Measurements from ENCODE around the gene TNIK. TPM values are rescaled to one million over a fixed set of nuclear protein-coding genes. Genes with fewer than 3 reads are reported as not detected.

The TNIK gene
- total RNA-seq, 1 experiment from 2014 or later = 10.4 TPM

DNA sequence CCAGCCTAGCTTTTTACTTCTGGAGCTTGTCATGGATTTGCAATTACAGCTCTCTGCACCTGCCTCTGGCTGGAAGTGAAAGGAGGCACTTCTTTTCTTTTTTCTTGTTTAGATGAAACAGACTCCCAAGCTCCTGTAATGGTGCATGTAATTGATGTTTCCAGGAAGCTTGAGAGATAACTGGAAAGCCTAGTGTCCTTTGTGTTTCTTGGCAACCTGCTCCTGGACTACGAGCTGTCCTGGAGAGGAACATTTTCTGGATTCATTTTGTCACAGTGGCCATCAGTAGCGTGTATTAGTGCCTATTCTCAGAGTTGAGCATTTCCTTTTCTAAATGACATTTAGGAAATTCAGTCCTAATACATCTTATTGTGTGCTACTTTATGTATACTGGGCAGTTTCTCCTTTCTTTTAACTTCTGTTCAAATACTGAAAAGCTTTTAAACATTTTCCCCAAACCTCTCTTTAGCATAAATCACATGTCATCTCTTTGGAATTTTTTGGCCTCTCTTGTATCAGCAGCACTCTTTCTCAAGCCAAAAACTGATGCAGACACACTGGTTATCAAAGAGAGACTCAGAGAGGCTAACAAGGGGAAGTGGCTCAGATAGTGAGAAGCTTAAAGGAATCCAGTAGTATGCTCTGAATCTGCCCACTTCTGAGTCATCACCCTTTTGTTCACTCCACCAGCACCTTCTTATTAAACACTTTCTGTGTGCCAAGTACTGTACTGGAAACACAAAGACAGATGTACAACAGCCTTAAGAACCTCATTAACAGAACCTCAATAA lies 371.0 kb downstream of the TNIK start:
- DNase-seq (ENCODE audit: low read depth, low spot score) = peak; percentile 14
- in situ Hi-C loops (cut with HindIII; ENCODE audit: low pct_unique_long_range_greater_than_20kb, low sequenced_read_pairs) = no loop called here

- DNase-seq (ENCODE audit: low read depth, low spot score) = no peak
Observed at GRCh38 chr3:171088496-171088895, 371.7 kb downstream of the TNIK start.

DNA sequence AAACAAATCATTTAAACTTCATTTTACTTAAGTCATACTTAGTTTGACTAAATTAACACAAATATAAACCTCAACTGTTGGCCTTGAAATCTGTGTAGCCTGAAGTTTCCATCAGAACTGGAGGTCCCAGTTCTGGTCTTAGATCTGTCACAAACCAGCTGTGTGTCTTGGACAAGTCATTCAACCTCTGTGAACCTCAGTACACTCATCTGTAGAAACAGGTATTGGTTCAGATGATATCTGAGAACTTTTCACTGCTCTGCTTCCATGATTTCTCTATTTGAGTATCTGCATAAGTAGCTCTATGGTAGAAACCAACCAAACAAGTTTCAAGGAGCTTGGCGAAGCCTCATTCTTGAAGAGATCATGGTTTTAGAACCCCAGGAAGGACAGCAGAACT lies 373.3 kb downstream of the TNIK start:
- in situ Hi-C loops (cut with HindIII; ENCODE audit: low pct_unique_long_range_greater_than_20kb, low sequenced_read_pairs) = no loop called here
- DNase-seq (ENCODE audit: low read depth, low spot score) = no peak

More at GRCh38 chr3:171088496-171088895, 371.7 kb downstream of the TNIK start:
- in situ Hi-C loops (cut with HindIII; ENCODE audit: low pct_unique_long_range_greater_than_20kb, low sequenced_read_pairs) = no loop called here

GRCh38 chr3:171077261-171077660 lies 382.9 kb downstream of the TNIK start:
- in situ Hi-C loops (cut with HindIII; ENCODE audit: low pct_unique_long_range_greater_than_20kb, low sequenced_read_pairs) = no loop called here
- DNase-seq (ENCODE audit: low read depth, low spot score) = no peak

GRCh38 chr3:171072432-171072831 lies 387.8 kb downstream of the TNIK start:
- no peak for DNase-seq (ENCODE audit: low read depth, low spot score)
- in situ Hi-C loops (cut with HindIII; ENCODE audit: low pct_unique_long_range_greater_than_20kb, low sequenced_read_pairs) = no loop called here

- in situ Hi-C loops (cut with HindIII; ENCODE audit: low pct_unique_long_range_greater_than_20kb, low sequenced_read_pairs) = no loop called here
- DNase-seq (ENCODE audit: low read depth, low spot score) = no peak
Observed at GRCh38 chr3:171068658-171069057, 391.5 kb downstream of the TNIK start.

DNA sequence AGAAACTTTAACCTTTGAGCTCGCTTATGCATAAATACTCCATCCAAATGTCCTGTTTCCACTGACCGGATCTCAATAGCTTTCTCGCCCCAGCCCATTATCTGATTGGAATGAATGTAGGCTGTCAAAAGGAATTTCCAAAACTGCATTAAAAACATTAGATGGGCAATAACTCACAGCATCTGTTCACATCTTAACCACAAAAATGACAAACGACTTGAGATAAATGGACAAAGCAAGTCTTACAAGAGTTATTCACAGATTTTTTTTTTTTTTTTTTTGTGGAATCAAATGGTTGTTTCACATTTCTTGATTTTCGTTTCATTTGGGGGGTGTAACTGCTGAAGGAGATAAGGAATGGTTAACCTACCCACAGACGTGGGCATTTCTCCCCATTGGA lies 394.0 kb downstream of the TNIK start:
- in situ Hi-C loops (cut with HindIII; ENCODE audit: low pct_unique_long_range_greater_than_20kb, low sequenced_read_pairs) = no loop called here

DNA sequence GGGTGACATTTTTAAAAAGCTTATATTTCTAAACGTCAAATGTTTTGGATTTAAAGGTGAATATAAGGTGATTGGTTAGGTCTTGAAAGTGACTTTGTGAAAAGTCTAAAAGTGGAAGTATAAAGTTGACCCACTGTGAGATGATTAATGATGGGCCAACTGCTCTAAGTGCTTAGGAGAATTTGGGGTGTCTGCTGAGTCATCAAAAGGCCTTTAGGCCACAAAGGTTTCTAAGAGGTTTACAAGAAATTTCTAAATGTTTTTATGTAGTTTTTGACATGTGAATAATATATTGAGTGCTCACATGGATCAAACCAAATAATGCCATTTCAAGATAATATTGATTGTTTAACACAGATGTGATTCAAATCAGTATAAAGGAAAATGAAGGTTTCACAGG lies 394.5 kb downstream of the TNIK start:
- in situ Hi-C loops (cut with HindIII; ENCODE audit: low pct_unique_long_range_greater_than_20kb, low sequenced_read_pairs) = no loop called here
- no peak for DNase-seq (ENCODE audit: low read depth, low spot score)

More for the DNA sequence above, 394.0 kb downstream of the TNIK start:
- DNase-seq (ENCODE audit: low read depth, low spot score) = no peak

- in situ Hi-C loops (cut with HindIII; ENCODE audit: low pct_unique_long_range_greater_than_20kb, low sequenced_read_pairs) = no loop called here
- no peak for DNase-seq (ENCODE audit: low read depth, low spot score)
Observed at GRCh38 chr3:171064461-171064860, 395.7 kb downstream of the TNIK start.

- no peak for DNase-seq (ENCODE audit: low read depth, low spot score)
- in situ Hi-C loops (cut with HindIII; ENCODE audit: low pct_unique_long_range_greater_than_20kb, low sequenced_read_pairs) = no loop called here
Observed at GRCh38 chr3:171061749-171062148, 398.5 kb downstream of the TNIK start.

DNA sequence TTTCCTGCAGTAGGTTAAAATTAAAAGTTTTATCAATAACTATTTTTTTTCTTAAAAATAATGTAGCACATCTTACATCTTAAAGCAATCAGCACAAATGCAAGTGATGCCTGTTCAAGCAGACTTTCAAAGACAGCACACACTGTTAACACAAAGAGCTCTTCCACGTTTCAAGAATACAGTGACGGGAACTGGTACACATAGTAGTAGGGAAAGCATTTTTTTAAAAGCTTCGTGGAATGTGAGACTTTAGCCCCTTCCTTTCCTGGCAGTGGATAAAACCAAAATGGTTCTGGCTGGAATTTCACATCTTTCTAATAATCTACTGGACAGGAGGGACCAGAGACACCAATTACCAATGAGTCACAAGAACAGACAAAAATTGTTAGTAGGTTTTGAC lies 400.2 kb downstream of the TNIK start:
- in situ Hi-C loops (cut with HindIII; ENCODE audit: low pct_unique_long_range_greater_than_20kb, low sequenced_read_pairs) = no loop called here

DNA sequence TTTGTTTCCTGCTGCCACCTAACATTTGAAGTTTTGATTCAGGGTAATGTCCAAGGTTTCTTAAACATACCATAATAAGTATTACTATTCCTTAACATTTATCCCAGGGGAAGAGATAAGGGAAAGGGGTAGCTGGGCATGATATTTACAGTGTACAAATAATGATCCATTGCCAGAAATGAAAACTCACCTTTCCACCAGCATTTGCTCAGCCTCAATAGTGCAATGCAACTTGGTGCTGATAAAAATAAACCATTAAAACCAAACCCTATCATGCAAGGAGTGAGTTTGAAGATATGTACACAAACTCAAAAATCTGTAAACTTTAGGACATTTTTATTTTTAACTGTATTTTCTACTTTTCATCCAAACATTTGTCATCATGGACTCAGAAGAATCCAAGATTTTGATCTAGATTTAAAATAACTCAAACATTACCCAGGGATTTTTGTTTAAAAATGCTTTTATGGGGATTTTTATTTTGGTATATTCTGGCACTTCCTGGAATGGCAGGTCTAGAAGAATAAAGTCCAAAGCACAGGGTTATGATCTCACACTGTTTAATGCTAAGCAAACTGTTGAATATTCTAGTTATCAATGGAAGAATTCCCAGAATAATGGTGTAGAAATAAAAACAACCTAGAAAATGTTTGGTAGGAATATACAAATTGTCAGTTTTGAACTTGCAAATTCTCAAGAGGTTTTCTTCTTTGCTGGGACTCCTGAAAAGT lies 401.2 kb downstream of the TNIK start:
- in situ Hi-C loops (cut with HindIII; ENCODE audit: low pct_unique_long_range_greater_than_20kb, low sequenced_read_pairs) = no loop called here
- DNase-seq (ENCODE audit: low read depth, low spot score) = no peak

More for the DNA sequence above, 400.2 kb downstream of the TNIK start:
- DNase-seq (ENCODE audit: low read depth, low spot score) = no peak

- DNase-seq (ENCODE audit: low read depth, low spot score) = no peak
- in situ Hi-C loops (cut with HindIII; ENCODE audit: low pct_unique_long_range_greater_than_20kb, low sequenced_read_pairs) = no loop called here
Observed at GRCh38 chr3:171058058-171058457, 402.1 kb downstream of the TNIK start.

GRCh38 chr3:171057072-171057471 lies 403.1 kb downstream of the TNIK start:
- in situ Hi-C loops (cut with HindIII; ENCODE audit: low pct_unique_long_range_greater_than_20kb, low sequenced_read_pairs) = no loop called here
- no peak for DNase-seq (ENCODE audit: low read depth, low spot score)

- DNase-seq (ENCODE audit: low read depth, low spot score) = no peak
- in situ Hi-C loops (cut with HindIII; ENCODE audit: low pct_unique_long_range_greater_than_20kb, low sequenced_read_pairs) = no loop called here
Observed at GRCh38 chr3:171056528-171056927, 403.7 kb downstream of the TNIK start.

- no peak for DNase-seq (ENCODE audit: low read depth, low spot score)
- in situ Hi-C loops (cut with HindIII; ENCODE audit: low pct_unique_long_range_greater_than_20kb, low sequenced_read_pairs) = no loop called here
Observed at GRCh38 chr3:171055336-171056178, 404.6 kb downstream of the TNIK start.

GRCh38 chr3:171054921-171055320 lies 405.3 kb downstream of the TNIK start:
- DNase-seq (ENCODE audit: low read depth, low spot score) = no peak
- in situ Hi-C loops (cut with HindIII; ENCODE audit: low pct_unique_long_range_greater_than_20kb, low sequenced_read_pairs) = no loop called here

- in situ Hi-C loops (cut with HindIII; ENCODE audit: low pct_unique_long_range_greater_than_20kb, low sequenced_read_pairs) = no loop called here
- no peak for DNase-seq (ENCODE audit: low read depth, low spot score)
Observed at GRCh38 chr3:171054231-171054630, 406.0 kb downstream of the TNIK start.
